Measurements from ENCODE around the gene C9orf72. TPM values are rescaled to one million over a fixed set of nuclear protein-coding genes. Genes with fewer than 3 reads are reported as not detected.

The C9orf72 gene
- total and polyA plus RNA-seq, 2 of the 4 experiments (the other 2 are of a cell fraction) = 2.0 to 3.4 TPM

DNA sequence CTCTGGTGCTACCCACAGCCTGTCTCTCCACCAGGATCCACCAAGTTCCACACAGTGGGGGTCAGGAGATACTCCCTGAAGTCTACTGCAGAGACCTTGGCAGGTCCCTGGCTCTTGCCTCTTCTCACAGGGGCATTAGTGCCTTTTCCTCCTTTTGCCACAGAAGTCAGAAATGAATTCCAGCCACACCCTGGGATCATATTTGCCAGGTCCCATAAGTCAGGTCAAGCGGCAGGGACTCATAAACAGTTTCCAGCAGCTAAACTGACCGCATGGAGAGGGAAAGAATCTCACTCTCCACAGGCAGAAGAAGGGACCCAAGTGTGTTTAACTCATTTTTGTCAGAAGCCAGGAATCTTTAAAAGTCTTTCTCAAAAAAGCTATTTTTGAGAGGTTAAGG lies 62.5 kb downstream of the C9orf72 start:
- no TSS peak for BruUV-seq (replicated peaks)
- Histone ChIP-seq H4K5ac (ENCODE audit: low read depth, low read length) (no peak overlapping the region), H3K4me1 (ENCODE audit: control insufficient read depth, insufficient read depth, low read length) (no peaks in the 10 kb centered on the region), H3K56ac (ENCODE audit: extremely low read depth, insufficient read depth, low read length) (no peak overlapping the region), H2BK15ac (ENCODE audit: low read depth, low read length) (no peak overlapping the region), H4K91ac (ENCODE audit: insufficient read depth, low read depth, low read length) (no peak overlapping the region), H3K14ac (replicated peaks; ENCODE audit: low read depth, low read length) (no peak overlapping the region), H2BK5ac (ENCODE audit: low read depth, low read length, poor library complexity, severe bottlenecking) (no peak overlapping the region), H2AK5ac (ENCODE audit: low read depth, low read length) (no peak overlapping the region), H3K4me3 (ENCODE audit: insufficient read depth, low read depth, low read length) (no peak overlapping the region), H4K20me1 (ENCODE audit: insufficient read depth, low read length) (no peaks in the 10 kb centered on the region), H3K27me3 (ENCODE audit: control insufficient read depth, insufficient read depth, low read length) (peaks cover 5% of the 10 kb centered on the region; the same call in 1 of the 2 replicates), H3K27ac (ENCODE audit: insufficient read depth, low read length) (no peak overlapping the region), H3K79me1 (ENCODE audit: low read depth in 1 of 2, low read length in 2 of 2) (no peaks in the 10 kb centered on the region), H3K18ac (ENCODE audit: low read depth, low read length) (no peak overlapping the region), H3K9me3 (ENCODE audit: control insufficient read depth, insufficient read depth, low read length) (no peaks in the 10 kb centered on the region), H4K8ac (ENCODE audit: low read depth in 2 of 2, low read length in 2 of 2) (no peak overlapping the region), H2AFZ (replicated peaks; ENCODE audit: low read length, poor library complexity) (no peak overlapping the region), H3K4me2 (ENCODE audit: low read depth, low read length) (no peak overlapping the region), H3K9me1 (ENCODE audit: insufficient read depth, low read length) (peaks cover 2% of the 10 kb centered on the region; the same call in 1 of the 2 replicates), H3K4ac (ENCODE audit: low read depth, low read length) (no peak overlapping the region), H3K23ac (ENCODE audit: low read depth, low read length) (no peak overlapping the region), H3K9ac (ENCODE audit: low read depth, low read length) (no peak overlapping the region), H3K36me3 (ENCODE audit: control insufficient read depth, insufficient read depth, low read length) (no peaks in the 10 kb centered on the region), H2AK9ac (replicated peaks; ENCODE audit: low read depth, low read length, poor library complexity) (no peak overlapping the region), H2BK120ac (ENCODE audit: low read depth, low read length) (no peak overlapping the region), H2BK20ac (ENCODE audit: low read depth, low read length) (no peak overlapping the region)
- DNase-seq (no peak), ATAC-seq (ENCODE audit: low read depth) (no peak)
- TF ChIP-seq MXI1 (IDR thresholded peaks at IDR 0.05; ENCODE audit: borderline replicate concordance, low read depth, low read length) (no peak), MAFK (IDR thresholded peaks at IDR 0.05; ENCODE audit: low read depth, low read length) (no peak), MAZ (IDR thresholded peaks at IDR 0.05; ENCODE audit: borderline replicate concordance, low read depth, low read length) (no peak), USF2 (IDR thresholded peaks at IDR 0.05; ENCODE audit: low read depth, low read length) (no peak), FOS (IDR thresholded peaks at IDR 0.05; ENCODE audit: low read depth, low read length) (no peak), POLR2A (IDR thresholded peaks at IDR 0.05; ENCODE audit: low read depth, low read length) (no peak), SMC3 (IDR thresholded peaks at IDR 0.05; ENCODE audit: low read depth, low read length) (no peak), CHD1 (IDR thresholded peaks at IDR 0.05; ENCODE audit: low read depth, low read length) (no peak), CEBPB (IDR thresholded peaks at IDR 0.05; ENCODE audit: low read depth, low read length) (no peak), RCOR1 (IDR thresholded peaks at IDR 0.05; ENCODE audit: insufficient replicate concordance, low read length) (no peak), RAD21 (IDR thresholded peaks at IDR 0.05; ENCODE audit: low read length) (no peak), NFE2L2 (IDR thresholded peaks at IDR 0.05; ENCODE audit: low read depth, low read length) (no peak), BHLHE40 (IDR thresholded peaks at IDR 0.05; ENCODE audit: low read depth, low read length) (no peak)
- TF ChIP-seq, protein P1, sequence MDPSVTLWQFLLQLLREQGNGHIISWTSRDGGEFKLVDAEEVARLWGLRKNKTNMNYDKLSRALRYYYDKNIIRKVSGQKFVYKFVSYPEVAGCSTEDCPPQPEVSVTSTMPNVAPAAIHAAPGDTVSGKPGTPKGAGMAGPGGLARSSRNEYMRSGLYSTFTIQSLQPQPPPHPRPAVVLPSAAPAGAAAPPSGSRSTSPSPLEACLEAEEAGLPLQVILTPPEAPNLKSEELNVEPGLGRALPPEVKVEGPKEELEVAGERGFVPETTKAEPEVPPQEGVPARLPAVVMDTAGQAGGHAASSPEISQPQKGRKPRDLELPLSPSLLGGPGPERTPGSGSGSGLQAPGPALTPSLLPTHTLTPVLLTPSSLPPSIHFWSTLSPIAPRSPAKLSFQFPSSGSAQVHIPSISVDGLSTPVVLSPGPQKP (IDR thresholded peaks at IDR 0.05; ENCODE audit: borderline replicate concordance, low read depth, low read length) = no peak
- ChIA-PET CTCF (interaction anchor here (0.7 kb wide), 1 partner anchor 173 kb away, joined by 3 read pairs; no protein-coding TSS in a partner anchor), POLR2A (ENCODE audit: unreplicated experiment) (no interaction called here)
- WGBS, 2 experiments (ENCODE audit: extremely low coverage in 2 of 2, insufficient read length in 1 of 2) = no CpG with 5 or more reads among the region's 2 CpGs
- intact Hi-C loops (cut with micrococcal nuclease) (no loop called here), in situ Hi-C loops (cut with MboI; ENCODE audit: low sequenced_read_pairs) (no loop called here), dilution Hi-C loops (cut with HindIII; ENCODE audit: low sequenced_read_pairs, unreplicated experiment) (no loop called here)
